Kasumi-1 (cell line): Measurements from ENCODE around the gene TMEM114.

ENCODE experiments used
- DNase-seq, 2 experiments: peaks; one replicate each; lab custom pipeline; 2025; lab: John Stamatoyannopoulos, UW

Gene TMEM114

GRCh38 chr16:8548166-8548565 lies 42.1 kb downstream of the TMEM114 start:
- no peak for DNase-seq

- no peak for DNase-seq
Measured at GRCh38 chr16:8547762-8548161, 42.5 kb downstream of the TMEM114 start.

- DNase-seq, result no peak
Measured at GRCh38 chr16:8544406-8544805, 45.9 kb downstream of the TMEM114 start.

GRCh38 chr16:8543258-8543657 lies 47.1 kb downstream of the TMEM114 start:
- no peak for DNase-seq

GRCh38 chr16:8542393-8542792 lies 47.9 kb downstream of the TMEM114 start:
- DNase-seq, result no peak

GRCh38 chr16:8541868-8542267 lies 48.4 kb downstream of the TMEM114 start:
- no peak for DNase-seq

GRCh38 chr16:8537691-8538342 lies 52.5 kb downstream of the TMEM114 start:
- DNase-seq, result no peak

GRCh38 chr16:8533509-8533908 lies 56.8 kb downstream of the TMEM114 start:
- no peak for DNase-seq

GRCh38 chr16:8530752-8531384 lies 59.4 kb downstream of the TMEM114 start:
- no peak for DNase-seq

- DNase-seq, result no peak
Measured at GRCh38 chr16:8528471-8528870, 61.8 kb downstream of the TMEM114 start.

- no peak for DNase-seq
Measured at GRCh38 chr16:8523932-8524331, 66.4 kb downstream of the TMEM114 start.

GRCh38 chr16:8522757-8523156 lies 67.6 kb downstream of the TMEM114 start:
- DNase-seq, result no peak

- DNase-seq, result no peak
Measured at GRCh38 chr16:8519643-8520042, 70.7 kb downstream of the TMEM114 start.
